ENCODE data around the gene RNASE1.
A peak's percentile ranks its signal among the peaks of the same experiment; 100 is the strongest.
"Not testable (repeated sequence)": the region's sequence is repeated elsewhere in the genome, so short reads cannot be mapped to it uniquely, and the experiment has no call there.

Gene RNASE1

GRCh38 chr14:20802341-20803084 lies at the start of gene RNASE1:
RNASE1 (minus strand) TSS chr14:20802844; CDS start chr14:20802068, 776 bp downstream.
- no peak for DNase-seq (ENCODE audit: low spot score)
- FAIRE-seq: no peak

DNA sequence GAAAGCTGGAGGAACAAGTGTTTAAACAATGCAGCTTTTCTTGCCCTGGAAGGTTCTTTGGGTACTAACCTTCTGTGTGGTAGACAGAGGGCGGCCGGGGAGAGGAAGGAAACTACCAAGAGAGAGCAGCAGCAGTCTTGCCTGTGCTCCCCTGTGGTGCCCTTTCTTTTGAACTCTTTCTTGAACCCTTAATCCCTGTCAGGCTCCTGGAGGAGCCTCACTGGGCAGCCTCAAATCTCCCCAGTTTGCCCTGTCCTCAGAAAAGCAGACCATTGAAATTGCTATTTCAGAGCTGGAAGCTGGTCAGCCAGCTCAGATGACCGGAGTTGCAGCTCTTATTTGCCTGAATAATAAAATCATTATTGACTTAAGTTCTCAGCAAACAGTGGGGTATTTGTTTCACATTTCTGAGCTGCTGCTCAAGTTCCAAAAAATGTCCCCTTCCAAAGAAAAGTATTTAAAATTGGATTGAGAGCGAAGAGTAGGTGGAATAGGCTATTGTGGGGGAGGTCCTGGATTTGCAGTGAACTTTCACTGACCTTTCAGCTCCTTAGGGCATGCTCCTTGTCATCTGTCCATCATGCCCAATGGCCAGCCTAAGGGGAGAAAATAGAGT lies 46.4 kb upstream of the RNASE1 start:
- DNase-seq (ENCODE audit: low spot score): no peak
- peak; percentile 17 for FAIRE-seq

DNA sequence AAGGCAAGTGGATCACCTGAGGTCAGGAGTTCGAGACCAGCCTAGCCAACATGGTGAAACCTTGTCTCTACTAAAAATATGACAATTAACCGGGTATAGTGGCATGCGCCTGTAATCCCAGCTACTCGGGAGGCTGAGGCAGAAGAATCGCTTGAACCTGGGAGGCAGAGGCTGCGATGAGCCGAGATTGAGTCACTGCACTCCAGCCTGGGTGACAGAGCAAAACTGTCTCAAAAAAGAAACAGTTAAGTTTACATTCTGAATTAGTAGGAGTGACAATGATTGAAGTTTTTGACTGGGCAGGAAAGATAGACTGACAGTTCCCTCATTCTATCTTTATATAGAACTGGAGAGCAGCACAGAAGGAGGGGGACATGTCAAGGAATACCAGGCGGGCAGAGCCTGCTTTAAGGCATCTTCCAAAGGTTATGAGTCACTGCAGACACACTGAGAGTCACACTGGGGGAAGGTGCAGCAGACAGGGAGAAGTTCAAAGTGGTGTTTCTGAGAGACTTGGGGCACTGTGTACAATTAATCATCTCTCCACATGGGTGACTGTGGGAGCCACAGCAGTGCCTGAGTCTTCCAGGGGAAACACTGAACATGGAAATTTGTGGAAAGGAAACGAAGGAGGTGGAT lies 45.8 kb upstream of the RNASE1 start:
- FAIRE-seq (peak; percentile 42), DNase-seq (ENCODE audit: low spot score) (peak; percentile 83)

DNA sequence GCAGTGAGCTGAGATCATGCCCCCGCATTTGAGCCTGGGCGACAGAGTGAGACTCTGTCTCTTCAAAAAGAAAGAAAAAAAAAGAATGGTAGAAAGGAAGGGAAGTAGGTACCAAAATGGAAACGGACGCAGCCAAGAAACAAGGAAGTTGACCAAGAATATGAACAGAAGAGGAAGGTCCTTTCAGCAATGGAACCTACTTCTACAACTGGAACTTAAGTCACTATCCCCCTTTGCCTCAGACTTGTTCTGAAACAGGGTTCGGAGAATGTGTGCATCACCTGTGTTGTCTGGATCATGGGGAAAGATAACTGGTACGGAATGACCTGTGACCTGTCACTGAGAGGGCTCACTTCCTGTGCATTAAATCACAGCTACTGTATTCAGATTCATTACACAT lies 43.9 kb upstream of the RNASE1 start:
- DNase-seq (ENCODE audit: low spot score): no peak
- FAIRE-seq: no peak

- no peak for FAIRE-seq
Measured at GRCh38 chr14:20841096-20841495, 38.5 kb upstream of the RNASE1 start.

DNA sequence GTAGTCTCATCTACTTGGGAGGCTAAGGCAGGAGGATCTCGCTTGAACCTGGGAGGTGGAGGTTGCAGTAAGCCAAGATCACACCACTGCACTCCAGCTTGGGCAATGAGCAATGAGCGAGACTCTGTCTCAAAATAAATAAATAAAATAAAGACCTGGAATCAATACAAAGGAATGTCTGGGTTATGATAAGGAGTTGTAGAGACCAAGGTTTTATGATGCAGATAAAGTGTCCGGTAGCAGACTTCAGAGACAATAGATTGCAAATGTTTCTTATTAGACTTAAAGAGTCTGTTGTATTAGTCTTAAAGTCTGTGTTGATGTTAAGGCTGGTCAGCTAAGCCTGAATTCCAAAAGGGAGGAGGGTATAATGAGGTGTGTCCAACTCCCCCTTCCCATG lies 35.2 kb upstream of the RNASE1 start:
- FAIRE-seq (no peak), DNase-seq (ENCODE audit: low spot score) (no peak)

More at GRCh38 chr14:20841096-20841495, 38.5 kb upstream of the RNASE1 start:
- DNase-seq (ENCODE audit: low spot score): no peak

- DNase-seq (ENCODE audit: low spot score) (peak; percentile 70), FAIRE-seq (no peak)
Measured at GRCh38 chr14:20836668-20837338, 34.2 kb upstream of the RNASE1 start.

- no peak for FAIRE-seq
- DNase-seq (ENCODE audit: low spot score): no peak
Measured at GRCh38 chr14:20834899-20835298, 32.3 kb upstream of the RNASE1 start.

- DNase-seq (ENCODE audit: low spot score): no peak
- FAIRE-seq: no peak
Measured at GRCh38 chr14:20830831-20831230, 28.2 kb upstream of the RNASE1 start.

- FAIRE-seq; DNase-seq (ENCODE audit: low spot score): not testable (repeated sequence)
Measured at GRCh38 chr14:20828024-20828694, 25.5 kb upstream of the RNASE1 start.

- no peak for DNase-seq (ENCODE audit: low spot score)
- no peak for FAIRE-seq
Measured at GRCh38 chr14:20827326-20827725, 24.7 kb upstream of the RNASE1 start.

DNA sequence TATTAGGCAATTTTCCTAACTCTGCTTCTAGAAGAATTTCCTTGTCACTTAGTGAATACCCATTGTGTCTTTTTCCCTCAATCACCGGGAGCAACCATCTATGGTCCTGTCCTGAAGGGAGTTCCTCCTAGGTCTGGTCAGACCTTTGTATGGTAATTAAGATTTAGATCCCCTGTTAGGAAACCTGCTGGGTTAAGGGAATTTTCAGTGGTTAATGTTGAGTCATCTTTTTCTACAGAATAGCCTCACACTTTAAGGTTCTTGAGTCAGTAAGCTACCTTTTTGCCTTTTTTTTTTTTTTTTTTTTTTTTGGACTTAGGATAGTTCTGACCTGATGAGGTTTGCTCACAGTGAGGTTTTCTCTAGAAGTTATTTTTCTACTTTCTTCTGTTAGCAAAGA lies 24.0 kb upstream of the RNASE1 start:
- DNase-seq (ENCODE audit: low spot score); FAIRE-seq: not testable (repeated sequence)

DNA sequence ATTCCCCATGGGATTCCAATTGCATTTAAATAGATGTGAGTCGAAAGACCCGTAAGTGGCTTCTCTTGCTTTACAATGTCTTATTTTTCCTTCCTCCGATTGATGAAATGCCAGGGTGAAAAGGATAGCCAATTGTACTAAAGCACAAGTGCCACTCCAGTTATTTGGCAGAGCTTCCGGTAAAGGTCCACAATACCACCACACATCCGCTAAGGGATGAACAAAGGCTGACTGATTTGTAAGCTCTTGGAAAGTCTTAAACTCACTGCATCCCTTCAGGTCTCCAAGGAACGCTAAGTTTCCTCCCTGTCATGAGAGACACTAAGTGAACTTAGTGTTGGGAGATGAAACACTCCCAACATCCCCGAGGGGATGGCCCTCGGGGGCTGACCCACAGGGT lies 21.2 kb upstream of the RNASE1 start:
- no peak for DNase-seq (ENCODE audit: low spot score)

DNA sequence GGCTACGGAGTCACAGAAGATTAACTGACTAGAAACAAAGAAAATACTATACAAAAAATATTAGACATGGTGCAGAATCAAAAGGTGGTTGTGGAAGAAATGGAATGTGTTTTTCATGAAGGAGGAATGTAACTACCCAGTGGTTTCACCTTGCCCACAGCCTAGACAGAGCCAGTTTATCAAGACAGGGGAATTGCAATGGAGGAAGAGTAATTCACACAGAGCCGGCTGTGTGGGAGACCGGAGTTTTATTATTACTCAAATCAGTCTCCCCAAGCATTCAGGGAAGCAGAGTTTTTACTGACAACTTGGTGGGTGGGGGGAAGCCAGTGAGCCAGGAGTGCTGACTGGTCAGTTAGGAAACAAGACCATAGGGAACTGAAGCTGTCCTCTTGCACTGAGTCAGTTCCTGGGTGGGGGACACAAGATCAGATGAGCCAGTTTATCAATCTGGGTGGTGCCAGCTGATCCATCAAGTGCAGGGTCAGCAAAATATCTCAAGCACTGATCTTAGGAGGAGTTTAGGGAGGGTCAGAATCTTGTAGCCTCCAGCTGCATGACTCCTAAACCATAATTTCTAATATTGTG lies 19.0 kb upstream of the RNASE1 start:
- not testable (repeated sequence) for FAIRE-seq; DNase-seq (ENCODE audit: low spot score)

More for the DNA sequence above, 21.2 kb upstream of the RNASE1 start:
- no peak for FAIRE-seq

- FAIRE-seq (no peak), DNase-seq (ENCODE audit: low spot score) (no peak)
Measured at GRCh38 chr14:20820063-20820904, 17.6 kb upstream of the RNASE1 start.

GRCh38 chr14:20818861-20819260 lies 16.2 kb upstream of the RNASE1 start:
- FAIRE-seq (no peak), DNase-seq (ENCODE audit: low spot score) (no peak)

DNA sequence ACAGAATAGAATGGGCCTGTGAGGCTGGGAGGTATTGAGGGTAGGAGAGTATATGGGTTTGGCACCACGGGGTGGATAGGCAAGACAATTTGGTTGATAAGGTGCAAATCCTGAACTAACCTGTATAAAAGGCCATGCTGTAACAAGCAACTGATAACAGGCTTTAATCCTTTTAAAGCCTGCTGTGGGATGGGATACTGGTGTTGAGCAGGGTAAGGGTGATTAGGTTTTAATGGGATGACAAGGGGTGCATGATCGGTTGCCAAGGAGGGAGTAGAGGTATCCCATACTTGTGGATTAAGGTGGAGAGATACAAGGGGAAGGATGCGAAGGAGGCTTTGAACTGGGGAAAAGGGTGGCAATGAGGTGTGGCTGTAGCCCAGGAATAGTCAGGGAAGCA lies 13.3 kb upstream of the RNASE1 start:
- FAIRE-seq; DNase-seq (ENCODE audit: low spot score): not testable (repeated sequence)

DNA sequence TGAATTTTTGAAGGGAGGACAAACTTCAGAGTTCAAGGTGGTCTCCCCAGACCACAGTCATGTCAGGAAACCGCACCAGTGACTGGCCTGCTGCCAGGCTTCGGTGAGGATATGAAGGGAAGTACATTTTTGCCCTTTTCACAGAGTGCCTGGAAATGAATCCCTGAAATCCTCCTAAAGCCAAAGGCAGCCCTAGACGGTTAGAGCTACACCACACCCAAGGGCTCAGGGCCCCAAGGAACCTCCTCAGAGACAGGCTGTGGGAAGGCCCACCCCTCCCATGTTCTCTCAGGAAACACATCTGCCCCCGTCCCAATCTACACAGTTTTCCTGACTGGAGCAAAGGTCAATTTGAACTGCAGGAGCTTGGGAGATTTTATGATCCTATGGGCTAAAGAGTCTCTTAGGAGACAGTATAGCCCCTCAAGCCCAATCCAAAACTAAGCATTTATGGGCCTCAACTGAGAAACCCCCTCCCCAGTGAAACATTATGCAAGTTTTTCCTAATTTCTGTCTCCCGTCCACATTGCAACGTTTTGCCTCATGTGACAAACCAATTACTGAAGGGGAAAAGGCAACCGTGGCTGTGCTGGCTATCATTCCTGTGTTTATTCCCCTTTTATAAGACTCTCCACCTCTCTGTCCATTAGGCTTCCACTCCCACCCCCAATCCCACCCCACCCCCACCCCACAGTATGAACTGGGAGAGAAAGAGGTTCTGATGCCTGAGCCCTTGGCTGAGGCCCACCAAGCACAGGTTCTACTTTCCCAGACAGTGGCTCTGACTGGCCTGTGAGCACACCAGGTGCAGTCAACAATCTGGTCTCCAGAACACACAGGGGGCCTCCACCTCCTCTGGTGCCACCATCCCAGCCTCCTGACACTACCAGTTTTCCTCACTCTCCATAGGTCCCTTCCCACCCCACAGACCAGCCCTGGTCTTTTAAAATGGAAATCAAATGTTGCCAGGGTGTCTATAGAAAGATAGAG lies 9.6 kb upstream of the RNASE1 start:
- DNase-seq (ENCODE audit: low spot score) (no peak), FAIRE-seq (no peak)

DNA sequence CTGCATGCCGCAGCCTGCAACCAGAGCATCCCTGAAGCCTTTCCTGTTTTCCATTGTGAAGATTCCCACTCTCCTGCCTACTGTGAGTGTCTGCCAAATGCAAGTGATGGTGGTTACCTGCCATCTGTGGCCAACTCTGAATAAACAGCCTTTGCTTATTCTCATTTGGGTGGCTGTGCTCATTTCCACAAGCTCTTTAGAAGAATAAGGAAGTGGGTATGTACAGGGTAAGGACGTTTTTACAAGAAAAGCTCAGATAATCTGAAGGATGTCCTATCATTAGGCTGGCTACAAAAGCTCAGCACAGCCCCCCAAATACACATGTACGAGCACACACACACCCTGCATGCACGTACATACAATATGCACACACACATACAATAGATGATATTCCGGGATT lies 7.3 kb upstream of the RNASE1 start:
- FAIRE-seq (no peak), DNase-seq (ENCODE audit: low spot score) (no peak)

Data from urothelium cell line (cell line).